Hepatocyte (in vitro differentiated cells): ENCODE results near the gene SERF2. TPM values are rescaled to one million over a fixed set of nuclear protein-coding genes. Genes with fewer than 3 reads are reported as not detected.
A peak's percentile ranks its signal among the peaks of the same experiment; 100 is the strongest.
"Not testable (repeated sequence)": the region's sequence is repeated elsewhere in the genome, so short reads cannot be mapped to it uniquely, and the experiment has no call there.

Experiments used
- DNase-seq: peaks from one replicate; pipeline ENCODE4 v3.0.0-alpha.2; 2016; ENCODE audit warnings: low spot score
- H2AFZ ChIP-seq: fragments of 200-600 bp; sonication (generic); 2 replicates; pipeline ENCODE4 v1.6.0; 2016; ENCODE audit warnings: antibody characterized with exemption, mild to moderate bottlenecking
- H3K27ac ChIP-seq: fragments of 200-600 bp; sonication (generic); 2 replicates; pipeline ENCODE4 v1.5.1; 2016; ENCODE audit warnings: mild to moderate bottlenecking
- H3K27me3 ChIP-seq: fragments of 200-600 bp; sonication (generic); 2 replicates; pipeline ENCODE4 v1.6.1; 2016
- H3K36me3 ChIP-seq: fragments of 200-600 bp; sonication (generic); replicated peaks from 2 replicates; pipeline ENCODE4 v1.5.1; 2016; ENCODE audit warnings: low read depth; ENCODE audit not compliant: insufficient read depth
- H3K4me1 ChIP-seq: fragments of 200-600 bp; sonication (generic); 2 replicates; pipeline ENCODE4 v1.5.1; 2016; ENCODE audit warnings: mild to moderate bottlenecking, moderate library complexity; ENCODE audit not compliant: insufficient read depth
- H3K4me2 ChIP-seq: fragments of 200-600 bp; sonication (generic); 2 replicates; pipeline ENCODE4 v1.6.0; 2016
- H3K4me3 ChIP-seq: fragments of 200-600 bp; sonication (generic); 2 replicates; pipeline ENCODE4 v1.5.1; 2016; ENCODE audit warnings: mild to moderate bottlenecking
- H3K79me2 ChIP-seq: fragments of 200-600 bp; sonication (generic); 2 replicates; pipeline ENCODE4 v1.6.0; 2017; ENCODE audit warnings: mild to moderate bottlenecking
- H3K9me2 ChIP-seq: fragments of 200-600 bp; sonication (generic); replicated peaks from 2 replicates; pipeline ENCODE4 v1.6.0; 2017; ENCODE audit warnings: mild to moderate bottlenecking; ENCODE audit not compliant: insufficient read depth
- H3K9me3 ChIP-seq: fragments of 200-600 bp; sonication (generic); 2 replicates; pipeline ENCODE4 v1.5.1; 2016; ENCODE audit warnings: low read depth, mild to moderate bottlenecking
- H4K20me1 ChIP-seq: fragments of 200-600 bp; sonication (generic); 2 replicates; pipeline ENCODE4 v1.6.0; 2016; ENCODE audit warnings: mild to moderate bottlenecking; ENCODE audit not compliant: insufficient read depth, poor library complexity, severe bottlenecking
- CTCF ChIP-seq: fragments of 200-600 bp; sonication (generic); IDR thresholded peaks from 2 replicates; pipeline ENCODE4 v1.5.1; 2016; ENCODE audit warnings: antibody characterized with exemption, mild to moderate bottlenecking; ENCODE audit not compliant: poor library complexity
- EZH2 ChIP-seq: fragments of 200-600 bp; sonication (generic); IDR thresholded peaks from 2 replicates; pipeline ENCODE4 v1.6.1; 2016; ENCODE audit warnings: antibody characterized with exemption, mild to moderate bottlenecking, borderline replicate concordance
- EZH2phosphoT487 ChIP-seq: fragments of 200-600 bp; sonication (generic); IDR thresholded peaks from one replicate; pipeline ENCODE4 v1.6.1; 2018; ENCODE audit warnings: antibody characterized with exemption, mild to moderate bottlenecking, low read depth, moderate library complexity; ENCODE audit not compliant: unreplicated experiment, severe bottlenecking
- WGBS: methylation state at CpG from one replicate; pipeline ENCODE4 v1.1.6; 2016; ENCODE audit warnings: low lambda C conversion rate; ENCODE audit errors: missing lambda C conversion rate; 5-methylcytosine and 5-hydroxymethylcytosine counted together
- polyA plus RNA-seq: library from polyadenylated mRNA; unstranded; fragments of >200 nt; fragmentation: Nextera tagmentation; extraction: Ambion mirVana; gene quantifications from 2 replicates; pipeline ENCODE4 v1.2.1, GENCODE V29; 2016
- total RNA-seq: library from RNA; depleted of rRNA; stranded (reverse); fragments of >200 nt; gene quantifications from 2 replicates; pipeline ENCODE4 v1.2.3, GENCODE V29; 2014

The SERF2 gene
- total and polyA plus RNA-seq, 2 experiments from 2014 or later: 958 to 2,443 TPM

- no peak for TF ChIP-seq CTCF
- no peak for TF ChIP-seq EZH2phosphoT487
- TF ChIP-seq EZH2: no peak
- no peak for DNase-seq
- H3K4me3 ChIP-seq: no peak overlapping the region
- no peaks in the 10 kb centered on the region for H3K9me3 ChIP-seq
- H3K4me1 ChIP-seq: no peaks in the 10 kb centered on the region
- H3K36me3 ChIP-seq: no peaks in the 10 kb centered on the region
- no peaks in the 10 kb centered on the region for H3K9me2 ChIP-seq
- no peaks in the 10 kb centered on the region for H3K79me2 ChIP-seq
- H2AFZ ChIP-seq: no peak overlapping the region
- 96% methylated on average over 6 of the region's 6 CpGs for WGBS
- H3K27ac ChIP-seq: no peak overlapping the region
- no peaks in the 10 kb centered on the region for H4K20me1 ChIP-seq
- H3K27me3 ChIP-seq: no peaks in the 10 kb centered on the region
- H3K4me2 ChIP-seq: no peak overlapping the region
Observed at GRCh38 chr15:43808960-43809678, 17.0 kb downstream of the SERF2 start.

GRCh38 chr15:43815064-43815463 lies 22.9 kb downstream of the SERF2 start:
- H4K20me1 ChIP-seq, H3K4me3 ChIP-seq, H3K9me2 ChIP-seq, H3K27ac ChIP-seq, H2AFZ ChIP-seq, DNase-seq, H3K4me1 ChIP-seq, H3K4me2 ChIP-seq, H3K9me3 ChIP-seq, H3K27me3 ChIP-seq, H3K36me3 ChIP-seq: not testable (repeated sequence)
- 100% methylated on average over 5 of the region's 5 CpGs for WGBS
- peaks cover 21% of the 10 kb centered on the region for H3K79me2 ChIP-seq

GRCh38 chr15:43821505-43821904 lies 29.4 kb downstream of the SERF2 start:
- no peak overlapping the region for H3K27ac ChIP-seq
- WGBS: 70% methylated on average over 3 of the region's 3 CpGs

More at GRCh38 chr15:43821505-43821904, 29.4 kb downstream of the SERF2 start:
- no peak for TF ChIP-seq CTCF
- no peak for TF ChIP-seq EZH2phosphoT487
- TF ChIP-seq EZH2: no peak
- Histone ChIP-seq H3K9me3 (no peaks in the 10 kb centered on the region), H3K36me3 (no peaks in the 10 kb centered on the region), H3K79me2 (peaks cover 73% of the 10 kb centered on the region), H4K20me1 (peaks cover 5% of the 10 kb centered on the region), H3K4me1 (peaks cover 19% of the 10 kb centered on the region), H3K27me3 (no peaks in the 10 kb centered on the region), H3K4me2 (peak overlapping the region; percentile 30), H3K4me3 (no peak overlapping the region), H2AFZ (no peak overlapping the region), H3K9me2 (no peaks in the 10 kb centered on the region)
- DNase-seq: no peak
